ENCODE results near the gene SNAPC5. TPM values are rescaled to one million over a fixed set of nuclear protein-coding genes. Genes with fewer than 3 reads are reported as not detected.

The SNAPC5 gene
- total RNA-seq, 1 donor from 2014 or later: 24.8 TPM

DNA sequence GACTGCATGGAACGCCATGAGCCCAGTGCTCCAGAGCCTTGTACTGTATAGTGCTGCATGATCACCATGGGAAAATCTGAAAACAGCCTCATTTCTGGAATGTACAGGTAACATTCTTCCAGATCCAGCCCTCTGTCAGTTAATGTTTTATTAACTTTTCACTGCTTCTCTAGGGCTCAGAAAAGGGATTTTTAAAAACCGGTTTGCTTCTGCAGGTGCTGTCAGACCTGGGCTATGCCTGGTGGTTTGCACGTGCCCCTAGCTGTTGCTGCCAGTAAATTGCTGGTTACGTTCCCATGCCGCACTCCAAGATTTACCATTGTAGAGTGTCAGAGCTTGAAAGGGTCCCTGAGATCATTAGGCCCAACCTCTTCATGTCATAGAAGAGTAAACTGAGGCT lies 9.0 kb downstream of the SNAPC5 start:
- Mint-ChIP-seq H3K27me3 (ENCODE audit: unreplicated experiment) (no peaks in the 10 kb centered on the region), H3K4me3 (ENCODE audit: unreplicated experiment) (no peak overlapping the region), H3K36me3 (ENCODE audit: unreplicated experiment) (peaks cover 18% of the 10 kb centered on the region), H3K9me3 (ENCODE audit: unreplicated experiment) (no peaks in the 10 kb centered on the region), H3K4me1 (ENCODE audit: unreplicated experiment) (no peaks in the 10 kb centered on the region), H3K27ac (ENCODE audit: unreplicated experiment) (no peak overlapping the region)
- DNase-seq (ENCODE audit: extremely low spot score, unreplicated experiment): no peak
- TF ChIP-seq, protein P1, sequence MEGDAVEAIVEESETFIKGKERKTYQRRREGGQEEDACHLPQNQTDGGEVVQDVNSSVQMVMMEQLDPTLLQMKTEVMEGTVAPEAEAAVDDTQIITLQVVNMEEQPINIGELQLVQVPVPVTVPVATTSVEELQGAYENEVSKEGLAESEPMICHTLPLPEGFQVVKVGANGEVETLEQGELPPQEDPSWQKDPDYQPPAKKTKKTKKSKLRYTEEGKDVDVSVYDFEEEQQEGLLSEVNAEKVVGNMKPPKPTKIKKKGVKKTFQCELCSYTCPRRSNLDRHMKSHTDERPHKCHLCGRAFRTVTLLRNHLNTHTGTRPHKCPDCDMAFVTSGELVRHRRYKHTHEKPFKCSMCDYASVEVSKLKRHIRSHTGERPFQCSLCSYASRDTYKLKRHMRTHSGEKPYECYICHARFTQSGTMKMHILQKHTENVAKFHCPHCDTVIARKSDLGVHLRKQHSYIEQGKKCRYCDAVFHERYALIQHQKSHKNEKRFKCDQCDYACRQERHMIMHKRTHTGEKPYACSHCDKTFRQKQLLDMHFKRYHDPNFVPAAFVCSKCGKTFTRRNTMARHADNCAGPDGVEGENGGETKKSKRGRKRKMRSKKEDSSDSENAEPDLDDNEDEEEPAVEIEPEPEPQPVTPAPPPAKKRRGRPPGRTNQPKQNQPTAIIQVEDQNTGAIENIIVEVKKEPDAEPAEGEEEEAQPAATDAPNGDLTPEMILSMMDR (IDR thresholded peaks at IDR 0.05): no peak

DNA sequence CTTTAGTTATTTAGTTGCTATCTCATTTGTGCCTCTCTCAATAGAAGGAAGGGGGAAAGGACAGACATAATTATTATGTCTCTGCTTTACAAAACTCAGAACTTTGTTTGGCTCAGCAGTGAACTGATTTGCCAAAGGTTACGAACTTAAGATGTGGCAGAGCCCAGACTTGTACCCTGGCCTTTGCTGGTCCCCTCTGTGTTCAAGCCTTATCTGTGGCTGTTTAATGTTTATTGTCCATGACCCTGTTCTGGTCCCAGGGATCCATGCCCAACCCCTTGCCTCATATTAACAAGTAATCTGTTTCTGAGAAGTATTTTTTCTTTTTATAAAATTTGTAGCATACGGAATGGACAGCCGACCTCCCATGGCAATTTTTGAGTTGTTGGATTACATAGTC lies 10.7 kb downstream of the SNAPC5 start:
- Mint-ChIP-seq H3K4me3 (ENCODE audit: unreplicated experiment) (no peak overlapping the region), H3K27me3 (ENCODE audit: unreplicated experiment) (no peaks in the 10 kb centered on the region), H3K4me1 (ENCODE audit: unreplicated experiment) (no peaks in the 10 kb centered on the region), H3K9me3 (ENCODE audit: unreplicated experiment) (no peaks in the 10 kb centered on the region), H3K36me3 (ENCODE audit: unreplicated experiment) (peaks cover 18% of the 10 kb centered on the region), H3K27ac (ENCODE audit: unreplicated experiment) (no peak overlapping the region)
- TF ChIP-seq, protein P1 (IDR thresholded peaks at IDR 0.05): no peak
- no peak for DNase-seq (ENCODE audit: extremely low spot score, unreplicated experiment)

DNA sequence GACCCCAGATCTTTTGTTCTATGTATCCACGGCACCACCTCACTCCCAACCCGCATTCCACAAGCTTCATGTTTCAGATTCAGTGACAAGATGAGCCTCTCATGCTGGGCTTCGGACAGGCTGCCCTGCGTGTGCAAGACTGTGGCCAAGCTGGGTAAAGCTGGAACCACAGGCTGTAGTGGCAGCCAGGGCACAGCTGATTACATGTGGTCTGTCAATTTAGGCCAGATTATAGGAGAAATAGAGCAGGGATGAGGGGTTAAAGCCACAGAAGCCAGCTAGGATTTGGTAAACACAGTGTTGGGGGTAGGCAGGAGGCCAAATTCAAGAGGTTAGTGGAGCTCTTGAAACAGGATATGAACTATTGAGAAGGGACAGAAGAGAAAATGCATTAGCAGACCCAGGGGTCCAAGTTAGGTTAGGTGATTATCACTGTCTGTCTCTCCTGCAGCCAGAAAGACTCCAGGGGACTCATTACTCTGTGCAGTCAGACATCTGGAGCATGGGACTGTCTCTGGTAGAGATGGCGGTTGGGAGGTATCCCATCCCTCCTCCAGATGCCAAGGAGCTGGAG lies 12.9 kb downstream of the SNAPC5 start:
- DNase-seq (ENCODE audit: extremely low spot score, unreplicated experiment): no peak
- Mint-ChIP-seq H3K36me3 (ENCODE audit: unreplicated experiment) (peaks cover 13% of the 10 kb centered on the region), H3K27ac (ENCODE audit: unreplicated experiment) (no peak overlapping the region), H3K27me3 (ENCODE audit: unreplicated experiment) (no peaks in the 10 kb centered on the region), H3K9me3 (ENCODE audit: unreplicated experiment) (no peaks in the 10 kb centered on the region), H3K4me3 (ENCODE audit: unreplicated experiment) (no peak overlapping the region), H3K4me1 (ENCODE audit: unreplicated experiment) (no peaks in the 10 kb centered on the region)
- TF ChIP-seq, protein P1 (IDR thresholded peaks at IDR 0.05): no peak

DNA sequence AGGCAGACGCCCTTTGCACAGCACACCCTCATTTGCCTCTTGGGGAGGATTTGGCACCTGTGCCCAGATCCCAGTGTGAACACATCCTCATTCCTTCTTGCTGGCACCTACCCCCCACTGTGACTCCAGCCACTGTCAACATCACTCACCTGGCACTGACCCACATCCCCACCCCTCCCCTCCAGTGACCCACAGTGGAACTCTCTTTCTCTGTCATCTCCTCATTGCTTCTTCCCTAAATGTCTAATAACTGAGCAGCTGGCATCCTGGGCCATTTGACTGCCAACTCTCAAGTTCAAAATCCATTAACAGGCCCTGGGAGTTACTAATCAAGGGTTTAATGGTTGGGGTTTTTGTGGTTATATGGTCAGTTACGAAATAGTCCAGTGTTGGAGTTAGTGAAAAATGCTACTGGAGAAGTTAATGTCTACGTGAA lies 14.4 kb downstream of the SNAPC5 start:
- H3K4me1 Mint-ChIP-seq (ENCODE audit: unreplicated experiment): no peaks in the 10 kb centered on the region
- H3K36me3 Mint-ChIP-seq (ENCODE audit: unreplicated experiment): peaks cover 12% of the 10 kb centered on the region
- no peak for DNase-seq (ENCODE audit: extremely low spot score, unreplicated experiment)
- H3K27me3 Mint-ChIP-seq (ENCODE audit: unreplicated experiment): no peaks in the 10 kb centered on the region
- H3K4me3 Mint-ChIP-seq (ENCODE audit: unreplicated experiment): no peak overlapping the region
- no peaks in the 10 kb centered on the region for H3K9me3 Mint-ChIP-seq (ENCODE audit: unreplicated experiment)
- H3K27ac Mint-ChIP-seq (ENCODE audit: unreplicated experiment): no peak overlapping the region
- TF ChIP-seq, protein P1 (IDR thresholded peaks at IDR 0.05): no peak

DNA sequence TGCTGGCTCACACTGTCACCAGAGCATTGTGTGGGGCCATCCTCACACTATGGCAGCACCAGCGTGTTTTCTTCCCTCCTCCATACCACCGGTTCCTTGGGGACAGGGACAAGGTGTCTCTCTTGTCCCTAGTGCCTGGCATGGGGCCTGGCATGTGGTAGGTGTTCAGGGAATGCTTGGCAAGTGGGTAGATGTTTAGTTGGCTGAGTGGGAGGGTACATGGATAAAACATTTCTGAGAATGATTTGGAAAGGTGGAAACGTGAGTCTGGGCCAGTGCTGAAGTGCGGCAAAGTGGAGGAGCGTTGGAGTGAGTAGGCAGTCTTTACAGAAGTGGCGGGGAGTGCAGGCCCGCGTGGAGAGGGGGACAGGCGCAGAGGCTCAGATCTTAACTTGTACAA lies 15.0 kb downstream of the SNAPC5 start:
- no peaks in the 10 kb centered on the region for H3K9me3 Mint-ChIP-seq (ENCODE audit: unreplicated experiment)
- TF ChIP-seq, protein P1 (IDR thresholded peaks at IDR 0.05): no peak
- peaks cover 12% of the 10 kb centered on the region for H3K36me3 Mint-ChIP-seq (ENCODE audit: unreplicated experiment)
- H3K4me3 Mint-ChIP-seq (ENCODE audit: unreplicated experiment): no peak overlapping the region
- no peaks in the 10 kb centered on the region for H3K27me3 Mint-ChIP-seq (ENCODE audit: unreplicated experiment)
- H3K4me1 Mint-ChIP-seq (ENCODE audit: unreplicated experiment): no peaks in the 10 kb centered on the region
- no peak overlapping the region for H3K27ac Mint-ChIP-seq (ENCODE audit: unreplicated experiment)
- no peak for DNase-seq (ENCODE audit: extremely low spot score, unreplicated experiment)

All from osteocyte (in vitro differentiated cells).